HT1080 (cell line): ENCODE measurements around the gene TBC1D19. TPM values are rescaled to one million over a fixed set of nuclear protein-coding genes. Genes with fewer than 3 reads are reported as not detected.
"Not testable (repeated sequence)": the region's sequence is repeated elsewhere in the genome, so short reads cannot be mapped to it uniquely, and the experiment has no call there.

Experiments
- DNase-seq: peaks from one replicate; pipeline ENCODE4 v3.0.0-alpha.2; 2015; ENCODE audit warnings: low read depth
- polyA plus RNA-seq, 2 experiments: library from polyadenylated mRNA; depleted of rRNA; stranded (reverse); fragments of >200 nt; gene quantifications; 2 replicates each; pipeline ENCODE4 v1.2.3, GENCODE V29; 2015
- total RNA-seq: library from RNA; depleted of rRNA; stranded (reverse); fragments of >200 nt; shearing (Covaris generic); gene quantifications from 2 replicates; pipeline ENCODE4 v1.2.3, GENCODE V29; 2014; rRNA removed

Gene TBC1D19
- 3.1 and 4.5 TPM in 2 replicates for total RNA-seq
- 4.5 and 5.8 TPM in 2 replicates for polyA plus RNA-seq (2015; cell fraction: cytosol; rRNA removed)
- polyA plus RNA-seq (2015; cell fraction: nucleus; rRNA removed), result 8.2 and 15.3 TPM in 2 replicates

DNA sequence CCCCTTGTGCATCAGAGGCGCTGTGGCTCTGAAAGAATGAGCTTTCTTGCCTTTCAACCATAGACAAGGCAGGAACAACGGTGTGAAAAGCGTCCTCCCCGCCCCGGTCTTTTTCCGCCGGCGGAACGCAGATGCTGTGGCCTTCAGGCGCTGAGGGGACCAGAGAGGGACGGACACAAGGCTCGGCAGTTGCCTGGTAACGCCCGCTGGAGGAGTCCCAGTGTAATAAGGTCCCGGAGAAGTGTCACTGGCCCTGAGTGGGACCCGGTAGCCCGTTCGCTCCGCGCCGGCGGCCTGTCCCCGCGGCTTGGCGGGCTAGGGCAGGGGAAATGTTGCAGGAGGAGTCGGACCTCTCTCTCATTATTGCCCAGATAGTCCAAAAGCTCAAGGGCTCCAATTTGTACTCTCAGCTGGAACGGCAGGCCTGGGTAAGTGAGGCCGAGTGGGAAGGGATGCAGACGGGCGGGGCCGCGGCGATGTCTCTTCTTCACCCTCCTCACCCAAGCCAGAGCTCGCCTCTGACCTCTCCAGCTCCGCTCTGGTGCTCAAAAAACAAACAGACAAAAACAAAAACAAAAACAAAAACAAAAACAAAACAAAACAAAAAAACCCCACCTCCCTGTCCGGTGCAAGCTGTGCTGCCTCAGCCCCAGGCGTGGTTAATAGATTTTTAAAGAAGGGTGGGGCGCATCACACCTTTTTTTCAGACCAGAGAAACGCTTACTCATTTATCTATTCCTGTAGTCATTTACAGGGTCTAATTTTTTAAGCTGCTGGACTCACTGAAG is at the start of gene TBC1D19:
TBC1D19 (plus strand) TSS at position 220 of the 788 bp plus-strand sequence; CDS start at position 330, 110 bp downstream.
- DNase-seq, result peak; percentile 87

DNA sequence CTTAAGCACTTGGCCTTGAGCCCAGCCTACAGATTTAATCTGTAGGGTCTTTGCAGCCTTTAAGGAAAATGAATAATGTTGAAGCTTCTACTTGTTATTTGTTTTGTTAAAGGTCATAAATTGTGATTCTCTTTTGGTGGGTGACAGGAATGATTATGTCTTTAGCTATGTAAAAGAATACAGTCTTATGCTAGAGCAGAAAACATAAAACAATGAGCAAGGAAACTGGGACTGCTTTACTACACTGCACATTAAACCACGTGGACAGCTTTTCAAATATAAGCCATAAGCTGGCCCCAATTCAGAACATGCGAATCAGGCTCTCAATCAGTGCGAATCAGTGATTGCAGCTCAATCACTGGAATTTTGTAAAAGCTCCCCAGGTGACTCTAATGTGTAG is 40.9 kb upstream of the TBC1D19 start:
- no peak for DNase-seq

DNA sequence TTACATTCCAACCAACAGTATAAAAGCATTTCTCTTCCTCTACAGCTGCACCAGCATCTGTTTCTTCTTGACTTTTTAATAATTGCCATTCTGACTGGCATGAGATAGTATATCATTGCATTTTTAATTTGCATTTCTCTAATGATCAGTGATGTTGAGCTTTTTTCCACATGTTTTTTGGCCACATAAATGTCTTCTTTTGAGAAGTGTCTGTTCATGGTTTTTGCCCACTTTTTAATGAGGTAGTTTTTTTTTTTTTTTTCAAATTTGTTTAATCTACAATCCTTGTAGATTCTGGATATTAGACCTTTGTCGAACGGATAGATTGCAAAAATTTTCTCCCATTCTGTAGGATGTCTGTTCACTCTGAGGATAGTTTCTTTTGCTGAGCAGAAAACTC is 39.5 kb upstream of the TBC1D19 start:
- DNase-seq, result no peak

GRCh38 chr4:26548379-26548778 is 35.5 kb upstream of the TBC1D19 start:
- DNase-seq, result not testable (repeated sequence)

GRCh38 chr4:26557164-26557563 is 26.7 kb upstream of the TBC1D19 start:
- DNase-seq, result peak; percentile 32

DNA sequence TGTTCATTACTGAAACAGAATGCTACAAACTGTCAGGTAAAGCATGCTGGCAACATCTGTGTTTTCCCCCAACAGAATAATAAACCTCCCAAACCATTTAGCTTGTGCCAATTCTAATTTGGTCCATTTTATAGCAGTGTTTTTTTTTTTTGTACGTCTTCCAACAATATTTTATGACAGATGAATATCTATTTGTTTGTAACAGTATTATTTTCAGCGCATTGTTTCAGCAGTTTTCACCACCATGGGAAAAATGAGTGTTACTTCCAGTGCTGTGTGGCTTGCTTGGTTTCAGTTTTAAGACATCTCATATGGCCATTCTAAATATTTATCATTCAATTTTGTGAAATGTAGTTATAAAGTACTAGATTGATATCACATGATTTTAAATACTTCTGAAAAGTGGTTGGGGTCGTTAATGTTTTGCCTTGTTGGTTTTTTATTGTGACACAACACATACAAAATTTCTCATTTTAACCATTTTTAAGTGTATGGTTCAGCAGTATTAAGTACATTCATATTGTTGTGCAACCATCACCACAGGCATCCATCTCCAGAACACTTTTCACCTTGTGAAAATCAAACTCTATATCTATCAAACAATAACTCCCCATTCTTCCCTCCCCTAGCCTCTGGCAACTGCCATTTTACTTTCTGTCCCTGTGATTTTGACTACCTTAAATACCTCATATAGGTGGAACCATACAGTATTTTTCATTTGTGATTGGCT is 25.6 kb upstream of the TBC1D19 start:
- DNase-seq, result no peak

GRCh38 chr4:26566133-26566532 is 17.8 kb upstream of the TBC1D19 start:
- DNase-seq, result no peak

DNA sequence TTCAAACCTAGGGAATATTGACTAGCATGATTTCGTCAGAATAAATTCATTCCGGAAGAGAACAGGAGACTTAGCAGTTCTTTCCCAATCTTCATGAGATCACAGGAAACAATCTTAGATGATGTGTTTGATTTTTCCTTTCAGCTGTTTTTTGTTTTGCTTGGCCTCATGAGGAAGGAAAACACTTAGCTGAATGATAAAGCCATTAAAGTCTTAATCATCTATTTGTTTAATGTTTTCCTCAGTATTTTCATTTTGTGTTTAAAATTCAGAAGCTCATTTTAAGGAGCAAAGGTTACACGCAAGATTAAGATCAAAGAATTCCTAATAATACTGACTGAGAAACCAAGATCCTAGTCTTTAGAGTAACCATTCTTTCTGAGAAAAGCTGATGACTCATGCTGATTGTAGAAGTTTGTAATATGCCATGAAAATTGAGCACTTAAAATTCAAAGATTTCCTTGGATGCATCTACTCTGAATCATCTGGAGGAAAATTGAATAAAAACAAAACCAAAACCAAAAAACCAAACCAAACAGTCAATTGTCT is 15.4 kb upstream of the TBC1D19 start:
- peak; percentile 87 for DNase-seq

DNA sequence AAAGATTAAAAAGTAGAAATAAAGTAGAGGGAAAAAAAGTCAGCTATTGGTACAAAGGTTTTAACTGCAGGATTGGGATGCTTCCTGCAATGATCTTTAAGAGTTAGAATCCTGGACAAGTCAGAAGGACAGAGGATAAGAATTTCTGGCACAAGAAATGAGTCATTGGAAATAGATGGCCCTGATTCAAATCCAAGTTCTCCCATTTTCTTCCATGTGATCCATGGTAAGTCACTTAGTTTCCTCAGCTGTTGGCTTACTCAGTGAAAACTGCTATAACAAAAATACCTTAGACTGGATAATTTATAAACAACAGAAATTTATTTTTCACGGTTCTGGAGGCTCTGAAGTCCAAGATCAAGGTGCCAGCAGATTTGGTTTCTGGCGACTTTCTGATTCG is 13.3 kb upstream of the TBC1D19 start:
- DNase-seq, result no peak

DNA sequence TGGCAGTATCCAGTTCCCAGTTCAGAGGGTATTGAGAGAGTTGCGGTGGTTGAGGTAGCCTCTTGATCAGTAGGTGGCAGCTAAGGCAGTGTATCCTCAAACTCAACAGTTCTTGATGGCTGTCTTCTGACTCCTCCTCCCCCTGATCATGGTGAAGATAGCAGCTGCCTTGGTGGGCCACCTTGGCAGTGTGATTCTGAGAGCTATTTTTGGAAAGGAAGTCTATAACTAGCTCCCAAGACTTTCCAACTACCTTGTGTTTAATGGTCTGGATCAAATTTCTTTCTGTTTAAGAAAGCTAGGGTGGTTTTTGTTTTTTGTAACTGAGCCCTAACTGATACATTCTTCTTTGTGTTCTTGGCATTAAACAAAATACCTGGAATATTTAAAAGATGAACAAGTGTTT is 10.5 kb upstream of the TBC1D19 start:
- no peak for DNase-seq

DNA sequence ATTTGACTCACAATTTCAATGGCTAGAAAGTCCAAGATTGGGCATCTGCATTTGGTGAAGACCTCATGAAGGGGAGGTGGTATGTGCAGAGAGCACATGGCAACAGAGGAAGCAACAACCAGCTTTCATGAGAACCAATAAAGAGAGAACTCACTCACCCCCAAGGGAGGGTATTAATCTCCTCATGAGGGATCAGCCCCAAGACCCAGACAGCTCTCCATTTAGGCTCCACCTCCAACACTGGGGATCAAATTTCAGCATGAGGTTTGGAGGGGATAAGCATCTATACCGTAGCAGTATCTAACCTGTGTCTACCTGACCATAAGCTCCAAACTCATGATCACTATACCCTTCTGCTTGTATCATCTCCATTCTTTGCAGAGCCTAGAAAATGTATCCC is 9.3 kb upstream of the TBC1D19 start:
- DNase-seq, result no peak

- no peak for DNase-seq
These were observed 7.6 kb upstream of the TBC1D19 start for GRCh38 chr4:26576231-26576739.

- no peak for DNase-seq
These were observed 6.8 kb upstream of the TBC1D19 start for GRCh38 chr4:26577066-26577465.

DNA sequence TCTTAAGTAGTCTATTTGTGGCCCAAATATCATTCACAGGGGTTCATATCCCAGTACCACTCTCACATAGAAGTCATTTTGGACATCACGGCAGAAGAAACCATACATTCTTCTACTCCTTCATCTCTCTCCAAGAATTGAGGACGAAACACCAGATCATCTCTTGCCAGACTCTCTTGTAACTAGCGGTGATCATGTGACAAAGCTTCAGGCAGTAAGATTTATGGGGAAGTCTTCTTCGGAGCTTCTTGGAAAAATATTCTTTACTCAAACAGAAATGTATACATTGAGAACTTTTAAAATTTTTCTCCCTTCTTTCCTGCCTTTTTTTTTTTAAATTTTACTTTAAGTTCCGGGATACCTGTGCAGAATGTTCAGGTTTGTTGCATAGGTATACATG is 4.7 kb upstream of the TBC1D19 start:
- no peak for DNase-seq

GRCh38 chr4:26581341-26581740 is 2.5 kb upstream of the TBC1D19 start:
- not testable (repeated sequence) for DNase-seq

GRCh38 chr4:26583538-26583864 is 383 bp upstream of the TBC1D19 start:
- no peak for DNase-seq

DNA sequence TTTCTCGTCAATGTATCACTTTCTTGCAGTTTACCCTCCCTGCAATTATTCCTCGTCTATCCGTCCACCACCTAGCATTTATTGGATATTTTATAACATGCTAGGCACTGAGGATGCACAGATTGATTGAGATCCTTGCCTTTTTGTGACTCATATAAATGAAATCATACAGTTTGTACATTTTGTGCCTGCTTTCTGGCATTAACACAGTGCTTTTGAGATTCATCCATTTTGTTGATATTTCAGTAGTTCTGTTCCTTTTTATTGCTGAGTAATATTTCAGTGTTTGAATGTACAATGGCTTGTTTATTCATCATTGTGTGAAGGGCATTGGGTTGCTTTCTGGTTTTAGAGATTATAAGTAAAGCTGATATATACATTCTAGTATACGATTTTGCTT is 841 bp downstream of the TBC1D19 start:
- DNase-seq, result no peak

- no peak for DNase-seq
These were observed 5.8 kb downstream of the TBC1D19 start for GRCh38 chr4:26589705-26590104.

GRCh38 chr4:26590639-26591038 is 6.8 kb downstream of the TBC1D19 start:
- DNase-seq, result peak; percentile 62

- DNase-seq, result not testable (repeated sequence)
These were observed 9.7 kb downstream of the TBC1D19 start for GRCh38 chr4:26593557-26593956.

- DNase-seq, result no peak
These were observed 10.5 kb downstream of the TBC1D19 start for GRCh38 chr4:26594371-26594770.

GRCh38 chr4:26594778-26595177 is 10.9 kb downstream of the TBC1D19 start:
- no peak for DNase-seq
